ENCODE results near the gene KIF14.

Gene KIF14

GRCh38 chr1:200624679-200625335 lies 4.3 kb upstream of the KIF14 start:
- peaks cover 6% of the 10 kb centered on the region for H3K79me2 ChIP-seq (ENCODE audit: insufficient read depth, low read length)
- H3F3A ChIP-seq (ENCODE audit: insufficient read depth) = peaks cover 5% of the 10 kb centered on the region
- H2AFZ ChIP-seq (ENCODE audit: low read depth, low read length, severe bottlenecking) = no peak overlapping the region
- no peaks in the 10 kb centered on the region for H3K36me3 ChIP-seq (ENCODE audit: low read length)
- no peak overlapping the region for H3K4me3 ChIP-seq (ENCODE audit: insufficient read depth, low read length, poor library complexity, severe bottlenecking)
- no peak for TF ChIP-seq EZH2phosphoT487 (conservative IDR thresholded peaks at IDR 0.05; ENCODE audit: low read length)
- TF ChIP-seq, protein P1, sequence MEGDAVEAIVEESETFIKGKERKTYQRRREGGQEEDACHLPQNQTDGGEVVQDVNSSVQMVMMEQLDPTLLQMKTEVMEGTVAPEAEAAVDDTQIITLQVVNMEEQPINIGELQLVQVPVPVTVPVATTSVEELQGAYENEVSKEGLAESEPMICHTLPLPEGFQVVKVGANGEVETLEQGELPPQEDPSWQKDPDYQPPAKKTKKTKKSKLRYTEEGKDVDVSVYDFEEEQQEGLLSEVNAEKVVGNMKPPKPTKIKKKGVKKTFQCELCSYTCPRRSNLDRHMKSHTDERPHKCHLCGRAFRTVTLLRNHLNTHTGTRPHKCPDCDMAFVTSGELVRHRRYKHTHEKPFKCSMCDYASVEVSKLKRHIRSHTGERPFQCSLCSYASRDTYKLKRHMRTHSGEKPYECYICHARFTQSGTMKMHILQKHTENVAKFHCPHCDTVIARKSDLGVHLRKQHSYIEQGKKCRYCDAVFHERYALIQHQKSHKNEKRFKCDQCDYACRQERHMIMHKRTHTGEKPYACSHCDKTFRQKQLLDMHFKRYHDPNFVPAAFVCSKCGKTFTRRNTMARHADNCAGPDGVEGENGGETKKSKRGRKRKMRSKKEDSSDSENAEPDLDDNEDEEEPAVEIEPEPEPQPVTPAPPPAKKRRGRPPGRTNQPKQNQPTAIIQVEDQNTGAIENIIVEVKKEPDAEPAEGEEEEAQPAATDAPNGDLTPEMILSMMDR (IDR thresholded peaks at IDR 0.05; ENCODE audit: insufficient read depth, low read length, poor library complexity, severe bottlenecking) = no peak
- no peak overlapping the region for H3K9ac ChIP-seq (ENCODE audit: low read length)
- H3K4me2 ChIP-seq (ENCODE audit: low read depth, low read length, poor library complexity, severe bottlenecking) = no peak overlapping the region
- H3K27ac ChIP-seq (ENCODE audit: low read depth, low read length) = no peak overlapping the region
- H3K27me3 ChIP-seq (ENCODE audit: low read length) = no peaks in the 10 kb centered on the region
- H3K9me3 ChIP-seq (ENCODE audit: insufficient read depth, low read length) = no peaks in the 10 kb centered on the region
- H4K20me1 ChIP-seq (ENCODE audit: low read depth, low read length) = no peaks in the 10 kb centered on the region; the same call in 1 of the 2 replicates
- no peaks in the 10 kb centered on the region for H3K9me2 ChIP-seq (replicated peaks; ENCODE audit: insufficient read depth, low read length)

DNA sequence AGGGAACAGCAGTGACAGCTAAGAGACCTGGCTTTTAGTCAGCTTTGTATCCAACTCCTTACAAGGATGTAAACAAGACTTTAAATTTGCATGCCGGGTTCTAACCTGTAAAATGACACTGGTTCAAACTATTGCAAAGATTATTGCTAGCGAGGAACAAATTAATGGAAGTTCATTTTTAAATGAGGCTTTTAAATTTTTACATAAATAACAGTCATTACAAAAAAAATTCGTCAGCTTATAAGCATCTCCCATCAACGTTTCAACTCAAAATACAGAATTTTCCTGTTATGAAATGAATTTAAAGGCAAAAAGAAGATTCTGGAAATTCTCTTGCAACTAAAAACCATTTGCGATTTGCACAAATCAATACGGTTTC lies 668 bp downstream of the KIF14 start:
- Histone ChIP-seq H3K9ac (ENCODE audit: low read length) (peak overlapping the region; percentile 79), H3K27ac (ENCODE audit: low read depth, low read length) (peak overlapping the region; percentile 37), H3K4me2 (ENCODE audit: low read depth, low read length, poor library complexity, severe bottlenecking) (peak overlapping the region; percentile 100)

DNA sequence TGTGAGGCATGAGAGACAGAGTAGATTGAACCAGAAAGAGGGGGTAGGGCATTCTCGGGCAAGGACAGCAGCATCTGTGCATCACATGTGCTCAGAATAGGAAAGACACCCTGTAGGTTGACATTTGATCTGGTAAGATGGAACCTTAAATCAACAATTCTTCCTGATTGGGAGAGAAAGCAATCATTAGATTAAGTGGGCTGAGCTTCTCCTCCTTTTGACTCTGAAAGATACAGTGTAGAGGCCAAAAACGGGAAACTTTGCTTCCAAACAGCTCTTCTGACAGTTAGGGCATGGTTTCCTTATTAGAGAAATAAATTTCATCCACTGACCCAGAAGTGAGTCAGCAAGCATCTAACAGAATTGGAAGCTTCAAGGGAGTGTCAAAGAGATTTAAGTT lies 9.7 kb downstream of the KIF14 start:
- Histone ChIP-seq H3K9ac (ENCODE audit: low read length) (no peak overlapping the region), H3K79me2 (ENCODE audit: insufficient read depth, low read length) (no peaks in the 10 kb centered on the region), H3K9me2 (replicated peaks; ENCODE audit: insufficient read depth, low read length) (no peaks in the 10 kb centered on the region), H3K27ac (ENCODE audit: low read depth, low read length) (no peak overlapping the region), H2AFZ (ENCODE audit: low read depth, low read length, severe bottlenecking) (no peak overlapping the region), H3K4me3 (ENCODE audit: insufficient read depth, low read length, poor library complexity, severe bottlenecking) (no peak overlapping the region), H3K36me3 (ENCODE audit: low read length) (peaks cover 27% of the 10 kb centered on the region; the same call in 1 of the 2 replicates), H3F3A (ENCODE audit: insufficient read depth) (no peaks in the 10 kb centered on the region), H3K4me2 (ENCODE audit: low read depth, low read length, poor library complexity, severe bottlenecking) (no peak overlapping the region), H3K9me3 (ENCODE audit: insufficient read depth, low read length) (no peaks in the 10 kb centered on the region), H3K27me3 (ENCODE audit: low read length) (no peaks in the 10 kb centered on the region), H4K20me1 (ENCODE audit: low read depth, low read length) (no peaks in the 10 kb centered on the region)
- TF ChIP-seq, protein P1 (IDR thresholded peaks at IDR 0.05; ENCODE audit: insufficient read depth, low read length, poor library complexity, severe bottlenecking) = no peak
- no peak for TF ChIP-seq EZH2phosphoT487 (conservative IDR thresholded peaks at IDR 0.05; ENCODE audit: low read length)

More for the DNA sequence above, 668 bp downstream of the KIF14 start:
- H3F3A ChIP-seq (ENCODE audit: insufficient read depth) = peaks cover 5% of the 10 kb centered on the region
- H3K9me2 ChIP-seq (replicated peaks; ENCODE audit: insufficient read depth, low read length) = no peaks in the 10 kb centered on the region
- no peaks in the 10 kb centered on the region for H3K27me3 ChIP-seq (ENCODE audit: low read length)
- TF ChIP-seq, protein P1 (IDR thresholded peaks at IDR 0.05; ENCODE audit: insufficient read depth, low read length, poor library complexity, severe bottlenecking) = no peak
- TF ChIP-seq EZH2phosphoT487 (conservative IDR thresholded peaks at IDR 0.05; ENCODE audit: low read length) = no peak
- peaks cover 5% of the 10 kb centered on the region; the same call in 1 of the 2 replicates for H3K36me3 ChIP-seq (ENCODE audit: low read length)
- H3K9me3 ChIP-seq (ENCODE audit: insufficient read depth, low read length) = no peaks in the 10 kb centered on the region
- H4K20me1 ChIP-seq (ENCODE audit: low read depth, low read length) = no peaks in the 10 kb centered on the region
- peaks cover 11% of the 10 kb centered on the region for H3K79me2 ChIP-seq (ENCODE audit: insufficient read depth, low read length)
- peak overlapping the region; percentile 91 for H3K4me3 ChIP-seq (ENCODE audit: insufficient read depth, low read length, poor library complexity, severe bottlenecking)
- H2AFZ ChIP-seq (ENCODE audit: low read depth, low read length, severe bottlenecking) = peak overlapping the region; percentile 99
